GM23338 (cell line): ENCODE results near the gene CTNNA2. TPM values are rescaled to one million over a fixed set of nuclear protein-coding genes. Genes with fewer than 3 reads are reported as not detected.

ENCODE experiments used
- ATAC-seq: fragments of 200-7000 bp; cut with Tn5 transposase; 3 replicates; pipeline ENCODE4 v1.9.1; 2020
- DNase-seq: peaks from one replicate; pipeline ENCODE4 v3.0.0-alpha.2; 2015; ENCODE audit warnings: low spot score
- H2AFZ ChIP-seq: fragments of 200-600 bp; sonication (generic); 2 replicates; pipeline ENCODE4 v1.8.0; 2016; ENCODE audit warnings: antibody characterized with exemption, mild to moderate bottlenecking, moderate library complexity
- H3F3A ChIP-seq: fragments of 200-600 bp; sonication (generic); replicated peaks from 2 replicates; pipeline ENCODE4 v1.8.0; 2017; ENCODE audit warnings: antibody characterized with exemption, mixed run types, low read depth
- H3K27ac ChIP-seq: fragments of 200-600 bp; sonication (generic); 2 replicates; pipeline ENCODE4 v1.6.1; 2016; ENCODE audit warnings: low read depth
- H3K27me3 ChIP-seq: fragments of 200-600 bp; sonication (generic); 2 replicates; pipeline ENCODE4 v1.8.0; 2016; ENCODE audit warnings: mild to moderate bottlenecking, mixed run types, moderate library complexity; ENCODE audit not compliant: insufficient read depth
- H3K36me3 ChIP-seq: fragments of 200-600 bp; sonication (generic); 2 replicates; pipeline ENCODE4 v1.8.0; 2016; ENCODE audit warnings: mild to moderate bottlenecking; ENCODE audit not compliant: insufficient read depth
- H3K4me1 ChIP-seq: fragments of 200-600 bp; sonication (generic); 2 replicates; pipeline ENCODE4 v1.8.0; 2016; ENCODE audit warnings: mild to moderate bottlenecking, moderate library complexity; ENCODE audit not compliant: insufficient read depth
- H3K4me2 ChIP-seq: fragments of 200-600 bp; sonication (generic); 2 replicates; pipeline ENCODE4 v1.7.1; 2017; ENCODE audit warnings: mixed run types
- H3K4me3 ChIP-seq: fragments of 200-600 bp; sonication (generic); 2 replicates; pipeline ENCODE4 v1.6.1; 2016; ENCODE audit warnings: mixed run types
- H3K79me2 ChIP-seq: fragments of 200-600 bp; sonication (generic); replicated peaks from 2 replicates; pipeline ENCODE4 v1.8.0; 2017; ENCODE audit warnings: mild to moderate bottlenecking; ENCODE audit not compliant: insufficient read depth
- H3K9me2 ChIP-seq: fragments of 200-600 bp; sonication (generic); 2 replicates; pipeline ENCODE4 v1.8.0; 2017; ENCODE audit not compliant: insufficient read depth
- H4K20me1 ChIP-seq: fragments of 200-600 bp; sonication (generic); replicated peaks from 2 replicates; pipeline ENCODE4 v1.8.0; 2017; ENCODE audit warnings: mild to moderate bottlenecking; ENCODE audit not compliant: insufficient read depth
- H3K27ac Mint-ChIP-seq: 2 replicates; pipeline ENCODE4 v1.8.0; 2020; ENCODE audit warnings: inconsistent platforms, mild to moderate bottlenecking, moderate library complexity, mixed read lengths
- H3K27me3 Mint-ChIP-seq: 3 replicates; pipeline ENCODE4 v1.8.0; 2022; ENCODE audit warnings: low read depth, mild to moderate bottlenecking, moderate library complexity, mixed read lengths, inconsistent platforms; ENCODE audit not compliant: insufficient read depth, poor library complexity
- H3K36me3 Mint-ChIP-seq: 3 replicates; pipeline ENCODE4 v1.8.0; 2021; ENCODE audit warnings: low read depth, mild to moderate bottlenecking, inconsistent platforms, moderate library complexity, mixed read lengths
- H3K4me1 Mint-ChIP-seq: 3 replicates; pipeline ENCODE4 v1.8.0; 2020; ENCODE audit warnings: mild to moderate bottlenecking, inconsistent platforms, mixed read lengths
- H3K4me3 Mint-ChIP-seq: 3 replicates; pipeline ENCODE4 v1.8.0; 2021; ENCODE audit warnings: moderate library complexity, mild to moderate bottlenecking, inconsistent platforms, mixed read lengths
- H3K9me3 Mint-ChIP-seq: 3 replicates; pipeline ENCODE4 v1.8.0; 2020; ENCODE audit warnings: moderate library complexity, mild to moderate bottlenecking, inconsistent platforms, mixed read lengths
- CREB1 ChIP-seq: fragments of 250-450 bp; sonication (Bioruptor Pico); IDR thresholded peaks from 2 replicates; pipeline ENCODE4 v1.5.0; 2020; ENCODE audit warnings: low read depth, mild to moderate bottlenecking, moderate library complexity
- ETS1 ChIP-seq: IDR thresholded peaks from 2 replicates; pipeline ENCODE4 v1.6.1; 2016; ENCODE audit warnings: antibody characterized with exemption
- EZH2 ChIP-seq: fragments of 200-600 bp; sonication (generic); IDR thresholded peaks from one replicate; pipeline ENCODE4 v1.8.0; 2017; ENCODE audit warnings: antibody characterized with exemption, mild to moderate bottlenecking, low read depth; ENCODE audit not compliant: unreplicated experiment
- EZH2phosphoT487 ChIP-seq: fragments of 200-600 bp; sonication (generic); IDR thresholded peaks from one replicate; pipeline ENCODE4 v1.8.1; 2018; ENCODE audit warnings: antibody characterized with exemption; ENCODE audit not compliant: unreplicated experiment
- JUNB ChIP-seq: IDR thresholded peaks from one replicate; pipeline ENCODE4 v1.6.1; 2016; ENCODE audit warnings: antibody characterized with exemption; ENCODE audit not compliant: unreplicated experiment
- NANOG ChIP-seq: IDR thresholded peaks from 2 replicates; pipeline ENCODE4 v1.6.1; 2016; ENCODE audit warnings: antibody characterized with exemption, borderline replicate concordance
- POLR2AphosphoS5 ChIP-seq: IDR thresholded peaks from 2 replicates; pipeline ENCODE4 v1.6.1; 2016; ENCODE audit warnings: antibody characterized with exemption, low read depth
- STAT1 ChIP-seq: IDR thresholded peaks from one replicate; pipeline ENCODE4 v1.6.1; 2016; ENCODE audit warnings: antibody characterized with exemption; ENCODE audit not compliant: unreplicated experiment
- ZNF114 ChIP-seq: fragments of 250-450 bp; sonication (Bioruptor Pico); IDR thresholded peaks from 2 replicates; pipeline ENCODE4 v1.5.0; 2020; ENCODE audit warnings: mild to moderate bottlenecking, moderate library complexity
- ZNF331 ChIP-seq: fragments of 250-450 bp; sonication (Bioruptor Pico); IDR thresholded peaks from 2 replicates; pipeline ENCODE4 v1.5.0; 2020; ENCODE audit warnings: low read depth, mild to moderate bottlenecking, moderate library complexity
- polyA plus RNA-seq: library from polyadenylated mRNA; unstranded; fragments of >200 nt; fragmentation: Nextera tagmentation; extraction: Ambion mirVana; gene quantifications from 2 replicates; pipeline ENCODE4 v1.2.1, GENCODE V29; 2016
- total RNA-seq: library from RNA; depleted of rRNA; stranded (reverse); fragments of >200 nt; shearing (Covaris generic); gene quantifications from 2 replicates; pipeline ENCODE4 v1.2.3, GENCODE V29; 2014
- TF ChIP-seq, protein P1 (sequence below): IDR thresholded peaks from one replicate; pipeline ENCODE4 v1.6.1; 2018; ENCODE audit warnings: antibody characterized with exemption; ENCODE audit not compliant: unreplicated experiment
- TF ChIP-seq, protein P2 (sequence below), 2 experiments: fragments of 200-600 bp in 1 of 2; sonication (generic) in 1 of 2; conservative IDR thresholded peaks; 2 replicates each; pipeline versions ENCODE4 v1.5.1 to v1.6.1; 2016 to 2017; ENCODE audit warnings: antibody characterized with exemption in 2 of 2, low read depth in 2 of 2, mild to moderate bottlenecking in 2 of 2, moderate library complexity in 1 of 2

Gene CTNNA2
- total and polyA plus RNA-seq, 2 experiments from 2014 or later = 6.4 to 15.6 TPM

GRCh38 chr2:80335411-80335810 is 822.6 kb downstream of the CTNNA2 start:
- H3K4me3 ChIP-seq = no peak overlapping the region
- Mint-ChIP-seq H3K4me3 (no peak overlapping the region), H3K9me3 (no peaks in the 10 kb centered on the region), H3K27me3 (no peaks in the 10 kb centered on the region), H3K4me1 (peaks cover 3% of the 10 kb centered on the region; the same call in 1 of the 3 replicates), H3K27ac (no peak overlapping the region), H3K36me3 (no peaks in the 10 kb centered on the region)
- no peak overlapping the region for H3K27ac ChIP-seq
- no peak overlapping the region for H2AFZ ChIP-seq
- H3K79me2 ChIP-seq = no peaks in the 10 kb centered on the region
- H3K9me2 ChIP-seq = 0 out of 2 replicates have a peak, but pooled peaks cover 2% of the 10 kb centered on the region
- DNase-seq = no peak
- no peaks in the 10 kb centered on the region for H3F3A ChIP-seq
- H3K4me1 ChIP-seq = peaks cover 3% of the 10 kb centered on the region
- H3K27me3 ChIP-seq = no peaks in the 10 kb centered on the region
- ATAC-seq = no peak
- H3K4me2 ChIP-seq = no peak overlapping the region
- no peak for TF ChIP-seq ZNF114 (CRISPR knock-in tag)
- TF ChIP-seq EZH2 = no peak
- TF ChIP-seq EZH2phosphoT487 = no peak
- no peak for TF ChIP-seq ZNF331 (CRISPR knock-in tag)
- TF ChIP-seq, protein P1, sequence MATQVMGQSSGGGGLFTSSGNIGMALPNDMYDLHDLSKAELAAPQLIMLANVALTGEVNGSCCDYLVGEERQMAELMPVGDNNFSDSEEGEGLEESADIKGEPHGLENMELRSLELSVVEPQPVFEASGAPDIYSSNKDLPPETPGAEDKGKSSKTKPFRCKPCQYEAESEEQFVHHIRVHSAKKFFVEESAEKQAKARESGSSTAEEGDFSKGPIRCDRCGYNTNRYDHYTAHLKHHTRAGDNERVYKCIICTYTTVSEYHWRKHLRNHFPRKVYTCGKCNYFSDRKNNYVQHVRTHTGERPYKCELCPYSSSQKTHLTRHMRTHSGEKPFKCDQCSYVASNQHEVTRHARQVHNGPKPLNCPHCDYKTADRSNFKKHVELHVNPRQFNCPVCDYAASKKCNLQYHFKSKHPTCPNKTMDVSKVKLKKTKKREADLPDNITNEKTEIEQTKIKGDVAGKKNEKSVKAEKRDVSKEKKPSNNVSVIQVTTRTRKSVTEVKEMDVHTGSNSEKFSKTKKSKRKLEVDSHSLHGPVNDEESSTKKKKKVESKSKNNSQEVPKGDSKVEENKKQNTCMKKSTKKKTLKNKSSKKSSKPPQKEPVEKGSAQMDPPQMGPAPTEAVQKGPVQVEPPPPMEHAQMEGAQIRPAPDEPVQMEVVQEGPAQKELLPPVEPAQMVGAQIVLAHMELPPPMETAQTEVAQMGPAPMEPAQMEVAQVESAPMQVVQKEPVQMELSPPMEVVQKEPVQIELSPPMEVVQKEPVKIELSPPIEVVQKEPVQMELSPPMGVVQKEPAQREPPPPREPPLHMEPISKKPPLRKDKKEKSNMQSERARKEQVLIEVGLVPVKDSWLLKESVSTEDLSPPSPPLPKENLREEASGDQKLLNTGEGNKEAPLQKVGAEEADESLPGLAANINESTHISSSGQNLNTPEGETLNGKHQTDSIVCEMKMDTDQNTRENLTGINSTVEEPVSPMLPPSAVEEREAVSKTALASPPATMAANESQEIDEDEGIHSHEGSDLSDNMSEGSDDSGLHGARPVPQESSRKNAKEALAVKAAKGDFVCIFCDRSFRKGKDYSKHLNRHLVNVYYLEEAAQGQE = no peak
- no peak for TF ChIP-seq POLR2AphosphoS5
- TF ChIP-seq STAT1 = no peak
- TF ChIP-seq JUNB = no peak
- TF ChIP-seq, protein P2, sequence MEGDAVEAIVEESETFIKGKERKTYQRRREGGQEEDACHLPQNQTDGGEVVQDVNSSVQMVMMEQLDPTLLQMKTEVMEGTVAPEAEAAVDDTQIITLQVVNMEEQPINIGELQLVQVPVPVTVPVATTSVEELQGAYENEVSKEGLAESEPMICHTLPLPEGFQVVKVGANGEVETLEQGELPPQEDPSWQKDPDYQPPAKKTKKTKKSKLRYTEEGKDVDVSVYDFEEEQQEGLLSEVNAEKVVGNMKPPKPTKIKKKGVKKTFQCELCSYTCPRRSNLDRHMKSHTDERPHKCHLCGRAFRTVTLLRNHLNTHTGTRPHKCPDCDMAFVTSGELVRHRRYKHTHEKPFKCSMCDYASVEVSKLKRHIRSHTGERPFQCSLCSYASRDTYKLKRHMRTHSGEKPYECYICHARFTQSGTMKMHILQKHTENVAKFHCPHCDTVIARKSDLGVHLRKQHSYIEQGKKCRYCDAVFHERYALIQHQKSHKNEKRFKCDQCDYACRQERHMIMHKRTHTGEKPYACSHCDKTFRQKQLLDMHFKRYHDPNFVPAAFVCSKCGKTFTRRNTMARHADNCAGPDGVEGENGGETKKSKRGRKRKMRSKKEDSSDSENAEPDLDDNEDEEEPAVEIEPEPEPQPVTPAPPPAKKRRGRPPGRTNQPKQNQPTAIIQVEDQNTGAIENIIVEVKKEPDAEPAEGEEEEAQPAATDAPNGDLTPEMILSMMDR (conservative IDR thresholded peaks at IDR 0.05; ENCODE audit: low read depth in 2 of 2) = no peak
- TF ChIP-seq NANOG = no peak
- TF ChIP-seq ETS1 = no peak
- no peak for TF ChIP-seq CREB1 (CRISPR knock-in tag)
- H4K20me1 ChIP-seq = no peaks in the 10 kb centered on the region
- no peaks in the 10 kb centered on the region for H3K36me3 ChIP-seq
